HG03135 (cell line): ENCODE measurements around the gene ATP1B4.

Experiments
- ATAC-seq: cut with Tn5 transposase; IDR thresholded peaks from one replicate; pipeline ENCODE4 v1.9.1; 2021; ENCODE audit warnings: mild to moderate bottlenecking, moderate library complexity; ENCODE audit not compliant: unreplicated experiment

Gene ATP1B4

DNA sequence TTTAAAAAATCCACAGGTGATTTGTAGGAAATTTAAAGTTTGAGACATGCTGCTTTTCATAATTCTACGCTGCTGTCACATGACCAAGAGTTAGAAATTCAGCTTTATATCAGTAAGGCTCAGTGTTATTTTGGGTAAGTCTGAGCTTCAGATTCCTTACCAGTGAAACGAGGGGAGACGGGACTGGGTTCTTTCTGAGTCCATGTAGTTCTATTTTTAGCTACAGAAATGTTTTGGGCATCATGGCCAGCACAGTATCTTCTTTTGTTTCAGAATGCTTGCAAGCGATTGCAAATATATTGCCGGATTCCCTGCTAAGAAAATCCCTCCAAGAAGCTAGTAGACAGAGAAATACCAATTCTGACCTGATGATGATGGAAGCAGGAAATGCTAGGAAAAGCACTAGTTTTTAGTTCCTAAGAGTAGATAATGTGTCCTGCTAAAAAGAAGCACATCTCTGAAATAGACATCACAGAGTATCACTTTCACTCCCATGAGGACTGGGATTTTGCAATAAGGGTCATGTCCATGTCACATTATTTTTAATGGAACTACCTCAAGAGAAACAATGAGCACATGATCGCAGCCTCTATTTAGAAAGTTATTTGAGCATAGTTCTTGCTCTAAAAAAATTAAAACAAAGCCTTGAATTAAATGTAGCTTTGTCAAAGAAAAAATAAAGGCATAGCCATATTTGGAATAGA, 10.9 kb downstream of the ATP1B4 start:
- ATAC-seq, result no peak

DNA sequence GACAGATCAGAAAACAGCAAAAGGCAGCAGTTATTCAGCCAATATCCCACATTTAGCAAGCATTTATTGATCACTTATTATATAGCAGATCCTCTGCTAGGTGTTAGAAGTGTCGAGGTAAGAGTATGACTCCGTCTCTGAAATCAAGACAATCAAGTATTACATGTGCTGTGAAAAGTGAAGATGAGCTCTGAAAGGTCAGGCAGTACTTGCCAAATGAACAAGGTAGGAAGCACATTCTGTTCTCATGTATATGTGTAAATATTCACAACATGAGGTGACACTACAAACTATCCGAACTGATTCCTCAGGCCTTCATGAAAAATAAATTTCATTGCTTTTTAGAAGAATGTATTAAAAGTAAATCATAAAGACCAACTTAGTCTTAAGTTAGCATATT, 15.3 kb downstream of the ATP1B4 start:
- ATAC-seq, result no peak

DNA sequence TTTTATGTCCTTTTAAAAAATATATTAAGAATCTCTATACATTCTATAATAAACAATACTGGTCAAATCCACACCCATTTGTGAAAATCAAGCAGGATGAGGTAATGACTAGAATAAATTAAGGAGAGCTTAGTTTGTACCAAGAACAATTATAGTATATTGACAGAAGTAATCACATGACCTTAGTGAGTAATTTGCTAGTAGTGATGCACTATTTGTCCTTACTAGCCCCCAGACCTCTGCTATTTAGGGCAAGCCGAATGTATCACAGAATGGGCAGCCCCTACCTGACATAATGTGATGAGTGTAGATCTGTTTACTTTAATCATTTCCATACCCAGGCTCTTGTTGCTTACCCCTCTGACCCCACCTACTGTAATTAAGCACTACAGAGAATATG, 15.8 kb downstream of the ATP1B4 start:
- ATAC-seq, result no peak

DNA sequence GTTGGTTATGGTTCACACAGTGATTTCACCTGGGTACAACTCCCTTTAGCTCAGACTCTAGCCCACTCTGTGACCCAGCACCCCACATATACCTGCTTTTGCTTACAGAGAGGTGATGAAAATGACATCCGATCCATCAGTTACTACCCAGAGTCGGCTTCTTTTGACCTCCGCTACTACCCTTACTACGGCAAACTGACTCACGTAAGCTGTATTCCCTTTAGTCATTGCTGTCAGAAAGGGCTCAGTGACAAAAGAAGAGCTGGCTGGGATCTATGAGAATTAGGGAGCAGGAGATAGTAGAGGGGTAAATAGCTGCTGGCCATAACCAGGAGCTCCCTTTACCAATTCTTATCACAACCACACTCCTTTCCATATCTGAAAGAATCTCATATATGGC, 16.7 kb downstream of the ATP1B4 start:
- no peak for ATAC-seq

DNA sequence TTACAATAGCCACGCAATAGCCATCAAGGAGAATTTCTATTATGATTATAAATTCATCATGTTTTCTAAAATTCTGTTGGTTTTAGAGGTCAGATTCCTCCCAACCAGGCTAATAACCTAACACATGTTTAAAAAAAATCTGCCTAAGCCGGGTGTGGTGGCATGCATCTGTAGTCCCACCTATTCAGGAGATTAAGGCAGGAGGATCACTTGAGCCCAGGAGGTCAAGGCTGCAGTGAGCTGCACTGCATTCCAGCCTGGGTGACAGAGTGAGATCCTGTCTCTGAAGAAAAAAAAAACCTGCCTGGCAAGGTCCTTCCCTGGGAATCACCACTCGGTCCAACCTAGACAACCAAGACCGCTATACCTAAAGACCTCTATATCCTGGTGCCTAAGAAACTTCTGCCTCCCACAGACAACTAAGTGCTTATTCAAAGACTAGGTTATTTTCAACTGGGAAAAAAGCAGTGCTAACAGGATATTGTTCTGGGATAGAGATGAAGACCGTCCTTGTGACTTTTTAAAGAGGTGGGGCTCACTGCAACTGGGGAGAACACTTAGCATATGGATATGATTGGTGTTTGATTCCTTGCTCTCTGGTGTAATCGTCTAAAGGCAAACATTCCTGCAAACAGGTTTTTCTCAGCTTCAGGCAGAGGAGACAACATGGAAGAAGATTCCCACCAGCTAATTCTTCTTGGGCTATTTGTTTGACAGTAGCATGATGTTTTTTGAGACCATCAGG, 18.2 kb downstream of the ATP1B4 start:
- ATAC-seq, result no peak

DNA sequence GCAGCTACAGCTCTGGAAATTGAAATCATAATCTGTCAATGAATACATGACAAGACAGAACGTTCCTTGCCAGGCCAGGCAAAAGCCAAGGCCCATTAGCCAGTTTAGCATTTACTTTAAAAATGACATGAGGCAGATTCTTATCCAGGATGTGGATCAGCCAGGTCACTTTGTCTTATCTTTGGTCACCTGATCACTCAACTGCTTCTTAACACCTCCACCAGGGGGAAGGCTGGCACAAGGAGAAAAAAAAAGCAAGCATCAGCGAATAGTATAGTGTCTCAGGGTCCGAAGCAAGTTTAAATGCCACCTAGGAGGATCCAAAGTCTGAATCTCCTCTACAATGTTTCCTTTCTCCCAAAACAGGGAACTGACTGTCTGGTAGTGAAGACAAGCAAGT, 18.8 kb downstream of the ATP1B4 start:
- peak; percentile 63 for ATAC-seq

DNA sequence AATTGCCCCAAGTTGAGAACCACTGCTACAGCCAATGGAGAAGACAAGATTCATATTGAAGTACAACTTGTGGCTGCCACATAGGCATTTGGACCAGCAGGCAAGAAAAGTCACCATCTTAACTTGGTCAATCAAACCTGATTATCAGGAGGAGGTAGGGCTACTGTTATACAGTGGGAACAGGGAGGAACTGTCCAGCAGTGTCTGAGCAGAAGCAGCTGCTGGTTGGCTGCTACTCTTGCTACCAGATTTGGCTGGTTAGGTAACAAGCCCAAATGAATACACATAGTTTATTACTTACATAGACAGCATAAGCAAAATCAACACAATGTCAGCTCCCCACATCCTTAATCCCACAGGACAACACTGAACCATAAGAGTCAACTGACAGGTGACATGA, 39.4 kb downstream of the ATP1B4 start:
- no peak for ATAC-seq

DNA sequence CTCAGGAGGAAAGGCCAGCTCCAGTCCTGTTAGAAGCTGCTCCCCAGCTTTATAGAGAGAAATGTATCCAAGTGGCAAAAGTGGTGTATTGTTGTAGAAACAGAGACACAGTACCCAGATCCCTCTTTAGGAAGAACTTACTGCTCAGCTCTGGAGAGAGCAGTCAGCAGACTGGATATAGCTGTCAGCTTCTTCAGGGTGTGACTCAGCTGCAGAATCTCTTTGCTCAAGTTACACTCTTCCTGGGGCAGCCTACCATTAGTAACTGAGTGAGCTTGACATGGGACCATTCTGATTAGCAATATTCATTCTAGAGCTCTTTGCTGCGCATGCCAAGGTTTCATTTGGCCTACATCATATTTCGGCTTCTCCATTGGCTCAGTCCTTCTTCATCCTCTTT, 40.5 kb downstream of the ATP1B4 start:
- no peak for ATAC-seq

DNA sequence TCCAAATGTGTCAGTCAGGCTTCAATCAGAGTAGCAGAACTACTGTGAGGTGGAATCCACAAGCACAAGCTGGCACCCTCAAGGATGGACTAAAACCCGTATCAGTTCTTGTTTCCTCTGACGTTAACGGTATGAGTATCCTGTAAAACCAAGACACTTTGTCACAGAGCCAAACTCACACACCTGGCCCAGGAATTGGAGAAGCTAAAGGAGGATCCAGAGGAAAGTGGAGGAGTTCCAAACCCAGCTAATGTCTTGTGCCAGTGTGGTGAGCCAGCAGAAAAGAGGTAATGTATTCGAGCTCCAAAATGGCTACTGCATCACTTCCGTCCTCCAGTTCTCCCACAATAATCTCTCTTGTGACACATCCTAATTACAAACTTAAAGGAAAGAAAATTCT, 44.7 kb downstream of the ATP1B4 start:
- no peak for ATAC-seq

DNA sequence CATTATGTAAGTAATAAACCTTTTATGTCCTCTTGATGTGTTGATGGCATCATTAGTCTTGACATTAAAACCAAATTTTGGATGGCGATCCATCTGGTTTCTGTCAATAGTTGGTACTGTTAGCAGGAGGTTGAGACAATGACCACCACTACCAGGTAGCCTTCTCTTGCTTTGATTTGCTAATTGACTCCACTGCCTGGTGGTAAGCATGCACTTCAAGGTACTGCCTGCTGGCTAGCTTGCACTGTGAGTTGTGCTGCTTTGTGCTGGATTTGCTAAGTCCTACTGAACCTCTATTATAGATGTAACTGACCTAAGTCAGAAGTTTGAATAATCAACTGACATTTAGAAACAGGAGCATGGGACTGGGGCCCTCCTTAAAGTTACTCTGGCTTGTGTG, 46.3 kb downstream of the ATP1B4 start:
- ATAC-seq, result no peak

DNA sequence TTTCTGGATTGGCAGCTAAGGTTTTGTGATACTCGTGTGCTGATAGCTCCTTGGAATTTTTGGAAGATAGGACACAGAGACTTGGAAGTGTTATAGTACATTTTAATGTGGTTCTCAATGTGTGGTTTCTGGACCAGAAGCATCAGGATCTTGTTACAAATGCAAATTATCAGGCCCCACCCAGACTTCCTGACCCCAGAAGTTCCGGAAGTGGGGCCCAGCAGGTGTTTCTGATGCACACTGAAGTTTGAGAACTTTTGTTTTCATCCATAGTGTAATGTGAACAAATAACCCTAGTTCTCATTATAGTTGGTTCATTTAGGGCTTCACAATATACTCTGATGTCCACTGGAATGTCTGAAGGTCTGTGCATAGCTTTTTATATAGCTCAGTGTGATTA, 57.6 kb downstream of the ATP1B4 start:
- peak; percentile 70 for ATAC-seq

DNA sequence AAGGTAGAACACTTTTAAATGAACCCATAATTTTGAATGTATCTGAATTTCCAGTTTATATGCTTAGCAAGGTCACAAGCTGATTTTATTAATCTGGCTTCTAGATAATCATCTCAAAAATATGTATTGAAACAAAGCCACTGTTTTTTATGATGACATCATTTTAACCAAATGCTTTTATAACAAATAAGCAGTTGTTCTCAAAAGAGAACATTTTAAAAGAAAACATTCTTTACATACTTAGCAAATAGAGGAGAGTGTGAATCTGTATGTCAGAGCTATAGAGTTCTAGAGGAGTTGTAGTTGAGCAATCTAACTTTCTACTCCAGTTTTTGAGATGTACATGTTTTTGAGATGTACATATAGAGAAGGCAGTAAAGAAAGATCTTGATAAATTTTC, 64.7 kb downstream of the ATP1B4 start:
- no peak for ATAC-seq

DNA sequence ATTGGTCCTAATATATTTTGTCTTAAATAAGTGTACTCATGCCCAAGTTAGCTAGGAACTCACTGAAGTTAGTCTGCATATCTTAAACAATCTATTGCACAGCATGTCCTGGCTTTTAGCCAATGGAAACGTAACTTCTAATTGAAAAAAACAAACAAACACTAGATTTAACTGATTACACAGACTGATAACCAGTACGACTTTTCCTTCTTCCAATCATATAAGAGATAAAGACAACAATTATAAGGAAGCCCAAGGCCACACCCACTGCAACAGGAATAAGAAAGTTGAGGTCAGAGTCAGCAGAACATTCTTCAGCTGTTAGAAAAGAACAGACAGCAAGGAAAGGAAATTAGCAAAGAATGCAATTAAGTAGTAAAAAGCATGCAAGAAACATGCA, 66.4 kb downstream of the ATP1B4 start:
- ATAC-seq, result no peak

DNA sequence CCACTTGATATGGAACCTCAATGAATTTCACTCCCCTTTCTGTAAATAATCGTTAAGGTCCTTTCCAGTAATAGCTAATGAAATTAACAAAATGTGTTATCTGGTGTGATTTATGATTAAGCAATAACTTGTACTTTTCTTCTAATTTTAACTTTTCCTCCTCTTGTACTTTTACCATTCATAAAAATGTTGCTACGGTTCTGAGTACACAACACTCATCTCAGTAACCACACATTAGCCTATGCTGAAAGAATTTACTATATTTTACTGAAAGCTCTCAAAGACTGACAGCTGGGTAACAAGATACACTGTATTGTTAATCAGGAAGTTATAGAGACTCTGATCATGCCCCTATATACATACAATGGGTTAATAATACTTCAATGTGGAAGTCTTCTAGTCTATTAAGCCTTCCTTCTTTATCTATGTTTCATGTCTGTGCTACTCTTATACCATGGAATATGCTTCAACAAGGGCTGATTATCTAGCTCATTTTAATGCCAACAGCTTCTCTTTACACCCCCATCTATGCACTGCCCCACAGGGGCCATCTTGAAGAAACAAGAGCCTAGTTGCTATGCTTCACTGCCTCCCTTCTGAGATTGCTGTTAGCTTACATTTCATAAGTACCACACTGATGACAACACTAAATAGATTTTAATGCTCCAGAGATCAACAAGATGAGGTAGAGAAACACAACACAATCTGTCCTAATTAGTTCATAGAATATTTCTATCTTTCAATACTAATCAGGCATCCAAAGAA, 68.1 kb downstream of the ATP1B4 start:
- no peak for ATAC-seq
